HG02852 (cell line): ENCODE data around the gene EZH1.
"Not testable (repeated sequence)": the region's sequence is repeated elsewhere in the genome, so short reads cannot be mapped to it uniquely, and the experiment has no call there.

Experiments
- ATAC-seq: cut with Tn5 transposase; IDR thresholded peaks from one replicate; pipeline ENCODE4 v1.9.1; 2021; ENCODE audit warnings: mild to moderate bottlenecking, moderate library complexity; ENCODE audit not compliant: unreplicated experiment

Gene EZH1

GRCh38 chr17:42672038-42672437 lies 72.8 kb downstream of the EZH1 start:
- ATAC-seq, result no peak

DNA sequence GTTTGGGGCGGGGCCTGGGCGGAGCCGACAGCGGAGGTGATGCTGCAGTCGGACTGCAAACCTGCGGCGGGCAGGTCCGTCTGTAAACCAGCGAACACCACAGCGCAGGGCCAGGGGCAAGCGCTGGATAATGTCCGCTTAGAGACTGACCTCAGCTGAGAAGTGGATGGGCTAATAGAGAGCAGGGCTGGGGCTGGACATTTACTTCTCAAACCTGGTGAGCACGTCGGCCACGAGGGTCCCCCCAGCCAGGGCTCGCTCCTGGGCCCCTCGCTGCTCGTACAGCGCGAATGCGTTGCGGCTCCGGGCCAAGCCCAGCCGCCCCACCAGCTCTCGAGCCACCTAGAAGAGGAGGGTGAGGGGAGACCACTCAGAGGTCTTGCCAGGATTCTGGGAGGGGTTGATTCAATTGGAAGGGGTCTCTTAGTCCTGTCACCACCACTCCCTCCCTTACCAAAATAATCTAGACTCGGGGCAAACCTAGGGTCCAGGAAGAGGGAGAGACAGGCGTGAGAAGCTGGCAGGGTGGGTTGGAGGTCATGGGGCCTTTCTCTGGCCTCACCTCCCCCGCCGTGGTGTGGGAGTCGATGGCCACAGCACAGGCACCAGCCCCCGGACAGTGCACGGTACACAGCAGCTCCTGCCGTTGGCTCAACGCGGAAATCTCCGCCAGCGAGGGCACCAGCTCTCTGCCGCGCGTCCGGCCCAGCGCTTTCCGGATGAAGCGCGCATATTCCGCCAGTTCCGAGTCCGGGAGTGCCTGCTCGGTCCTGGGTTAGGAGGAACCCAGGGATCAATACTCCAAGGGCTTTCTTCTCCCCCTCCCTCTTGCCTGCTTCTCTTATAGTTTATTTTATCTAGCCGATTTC lies 73.8 kb downstream of the EZH1 start:
- no peak for ATAC-seq

DNA sequence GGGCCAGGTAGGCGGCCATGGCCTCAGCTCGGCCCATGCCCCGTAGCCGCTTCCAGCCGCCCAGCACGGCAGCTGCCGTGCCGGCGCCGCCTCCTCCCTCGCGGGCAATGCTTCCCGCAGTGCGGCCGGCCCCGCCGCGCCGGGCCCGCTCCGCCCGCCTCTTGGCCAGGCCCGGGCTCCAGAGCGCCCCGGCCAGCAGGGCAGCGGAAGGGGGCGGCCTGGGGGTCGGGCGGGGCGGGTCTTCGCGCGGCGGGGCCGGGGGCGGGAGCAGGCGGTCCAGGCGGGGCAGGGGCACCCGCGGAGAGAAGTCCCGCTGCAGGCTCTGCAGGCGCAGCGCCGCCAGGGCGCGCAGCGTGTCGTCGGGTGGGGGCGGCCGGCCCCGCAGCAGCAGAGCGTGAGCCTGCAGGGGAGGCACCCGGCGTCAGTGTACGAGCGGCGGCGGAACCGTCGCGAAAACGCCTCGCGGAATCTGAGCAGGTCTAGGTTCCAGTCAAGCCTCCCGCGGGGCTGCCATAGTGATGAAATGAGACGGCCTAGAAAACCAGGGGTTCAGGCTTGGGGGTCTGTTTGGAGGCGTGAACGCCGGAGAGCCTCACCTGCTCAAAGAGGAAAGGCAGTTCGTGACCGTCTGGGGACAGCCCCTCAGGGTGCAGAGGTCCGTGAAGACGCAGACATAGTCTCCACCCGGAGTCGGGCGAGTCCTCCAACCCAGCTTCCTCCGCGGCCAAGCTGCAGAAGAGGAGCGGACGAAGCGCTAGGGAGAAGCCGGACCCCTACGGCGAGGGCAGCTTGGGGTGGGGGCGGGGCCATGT lies 74.7 kb downstream of the EZH1 start:
- ATAC-seq, result no peak

DNA sequence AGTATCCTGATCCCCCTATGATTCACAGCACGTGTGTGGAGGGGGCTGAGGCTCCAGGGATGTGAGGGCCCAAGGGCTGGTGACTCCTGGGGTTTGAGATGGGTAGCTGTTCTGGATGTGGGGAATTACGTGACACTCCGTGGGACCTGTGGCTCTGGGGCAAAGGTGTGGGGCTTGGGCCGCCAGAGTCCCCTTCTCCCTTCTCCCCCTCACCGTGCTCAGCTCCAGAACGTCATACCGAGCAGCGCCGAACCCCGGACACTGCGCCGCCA lies 75.2 kb downstream of the EZH1 start:
- no peak for ATAC-seq

- ATAC-seq, result no peak
Observed at GRCh38 chr17:42667088-42667951, 77.5 kb downstream of the EZH1 start.

DNA sequence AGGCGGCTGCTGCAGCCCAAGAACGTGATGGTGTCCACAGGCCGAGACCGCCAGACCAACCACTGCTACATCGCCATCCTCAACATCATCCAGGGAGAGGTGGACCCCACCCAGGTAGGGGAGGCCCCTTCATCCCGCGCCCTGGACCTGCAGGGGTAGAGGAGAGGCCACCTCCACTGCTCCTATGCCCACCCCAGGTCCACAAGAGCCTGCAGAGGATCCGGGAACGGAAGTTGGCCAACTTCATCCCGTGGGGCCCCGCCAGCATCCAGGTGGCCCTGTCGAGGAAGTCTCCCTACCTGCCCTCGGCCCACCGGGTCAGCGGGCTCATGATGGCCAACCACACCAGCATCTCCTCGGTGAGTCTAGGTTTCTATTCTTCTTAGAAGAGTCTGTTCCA lies 78.7 kb downstream of the EZH1 start:
- ATAC-seq, result not testable (repeated sequence)

DNA sequence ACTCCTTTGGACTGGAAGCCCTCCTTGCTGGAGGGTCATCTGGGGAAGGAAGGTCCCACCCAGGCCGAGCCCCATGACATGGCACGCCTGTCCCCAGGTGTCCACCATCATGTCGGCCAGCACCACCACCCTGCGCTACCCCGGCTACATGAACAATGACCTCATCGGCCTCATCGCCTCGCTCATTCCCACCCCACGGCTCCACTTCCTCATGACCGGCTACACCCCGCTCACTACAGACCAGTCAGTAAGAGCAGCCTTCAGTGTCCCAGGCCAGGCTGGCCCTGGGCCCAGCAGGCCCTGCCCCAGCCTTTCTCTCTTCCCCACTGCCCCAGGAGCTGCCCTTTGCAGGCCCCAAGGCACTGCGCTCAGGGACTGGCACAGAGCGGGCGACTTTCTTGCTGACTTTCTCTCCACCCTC lies 79.2 kb downstream of the EZH1 start:
- no peak for ATAC-seq

DNA sequence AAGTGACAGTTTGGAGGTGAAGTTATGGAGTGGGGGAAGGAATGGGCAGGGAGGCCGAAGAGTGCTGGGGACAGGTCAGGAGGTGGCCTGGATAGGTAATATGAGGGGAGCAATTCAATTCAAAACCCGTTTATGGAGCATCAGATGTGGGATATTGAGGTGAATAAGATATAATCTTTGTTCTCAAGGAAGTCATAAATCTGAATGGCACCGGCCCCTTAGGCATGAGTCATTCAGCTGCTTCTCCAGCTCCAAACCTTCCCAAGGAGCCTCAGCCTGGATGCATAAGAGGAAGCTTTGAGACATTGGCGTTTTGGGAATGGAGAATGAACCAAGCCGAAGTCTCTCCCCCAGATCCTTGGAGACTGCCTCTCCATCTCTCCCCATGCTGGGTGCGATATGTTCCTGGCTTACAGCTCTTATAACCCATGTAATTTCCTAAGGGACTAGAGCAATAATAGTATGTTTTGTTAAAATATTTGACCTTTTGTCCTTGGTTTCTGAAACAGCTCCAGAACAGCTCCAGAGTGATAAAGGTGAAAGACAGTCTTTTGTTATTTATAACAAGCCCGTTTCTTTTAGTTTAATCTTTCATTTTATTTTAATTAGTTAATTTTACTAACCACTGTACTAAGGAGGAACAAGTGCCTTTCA lies 84.0 kb downstream of the EZH1 start:
- no peak for ATAC-seq

DNA sequence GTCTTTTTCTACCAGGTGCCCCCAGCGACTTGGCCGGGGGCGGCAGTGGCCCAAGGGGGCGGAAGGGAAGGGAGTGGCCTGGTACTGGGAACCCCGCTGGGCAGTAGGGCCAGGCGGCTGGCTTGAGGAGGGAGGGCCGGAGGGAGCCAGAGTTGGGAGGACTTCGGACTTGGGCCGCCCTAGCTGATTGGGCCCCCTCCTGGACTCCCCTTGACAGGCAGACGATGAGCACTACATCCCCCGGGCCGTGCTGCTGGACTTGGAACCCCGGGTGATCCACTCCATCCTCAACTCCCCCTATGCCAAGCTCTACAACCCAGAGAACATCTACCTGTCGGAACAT lies 84.9 kb downstream of the EZH1 start:
- ATAC-seq, result not testable (repeated sequence)

GRCh38 chr17:42659079-42659931 lies 85.5 kb downstream of the EZH1 start, which contains the start of gene TUBG2:
Gene TUBG2 (plus strand): TSS chr17:42659284. CDS start chr17:42659504, 220 bp downstream.
- ATAC-seq, result no peak

DNA sequence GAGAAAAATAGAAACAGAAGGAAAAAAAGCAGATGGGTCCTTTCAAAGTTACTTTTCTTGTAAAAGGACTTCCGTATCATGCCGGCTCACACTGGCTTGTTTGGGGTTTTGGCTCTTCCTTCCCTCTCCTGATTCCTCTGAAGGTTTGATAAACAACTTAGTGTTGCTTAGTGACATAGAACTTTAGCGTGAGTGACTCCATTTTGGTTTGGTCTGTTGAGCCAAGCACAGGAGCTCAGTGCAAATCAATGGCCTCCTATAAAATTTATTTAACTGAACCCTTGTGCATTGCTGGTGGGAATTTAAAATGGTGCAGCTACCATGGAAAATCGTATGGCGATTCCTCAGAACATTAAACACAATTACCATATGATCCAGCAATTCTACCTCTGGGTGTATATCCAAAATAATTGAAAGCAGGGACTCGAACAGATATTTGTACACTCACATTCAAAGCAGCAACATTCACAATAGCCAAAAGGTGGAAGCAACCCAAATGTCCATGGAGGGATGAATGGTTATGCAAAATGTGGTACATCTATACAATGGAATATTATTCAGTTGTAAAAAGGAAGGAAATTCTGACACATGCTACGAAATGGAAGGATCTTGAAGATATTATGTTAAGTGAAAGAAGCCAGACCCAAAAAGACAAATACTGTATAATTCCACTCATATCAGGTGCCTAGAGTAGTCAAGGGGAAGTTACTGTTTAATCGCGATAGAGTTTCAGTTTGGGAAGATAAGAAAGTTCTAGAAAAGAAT lies 86.8 kb downstream of the EZH1 start:
- ATAC-seq, result no peak

- ATAC-seq, result no peak
Observed at GRCh38 chr17:42655528-42655927, 89.3 kb downstream of the EZH1 start.

DNA sequence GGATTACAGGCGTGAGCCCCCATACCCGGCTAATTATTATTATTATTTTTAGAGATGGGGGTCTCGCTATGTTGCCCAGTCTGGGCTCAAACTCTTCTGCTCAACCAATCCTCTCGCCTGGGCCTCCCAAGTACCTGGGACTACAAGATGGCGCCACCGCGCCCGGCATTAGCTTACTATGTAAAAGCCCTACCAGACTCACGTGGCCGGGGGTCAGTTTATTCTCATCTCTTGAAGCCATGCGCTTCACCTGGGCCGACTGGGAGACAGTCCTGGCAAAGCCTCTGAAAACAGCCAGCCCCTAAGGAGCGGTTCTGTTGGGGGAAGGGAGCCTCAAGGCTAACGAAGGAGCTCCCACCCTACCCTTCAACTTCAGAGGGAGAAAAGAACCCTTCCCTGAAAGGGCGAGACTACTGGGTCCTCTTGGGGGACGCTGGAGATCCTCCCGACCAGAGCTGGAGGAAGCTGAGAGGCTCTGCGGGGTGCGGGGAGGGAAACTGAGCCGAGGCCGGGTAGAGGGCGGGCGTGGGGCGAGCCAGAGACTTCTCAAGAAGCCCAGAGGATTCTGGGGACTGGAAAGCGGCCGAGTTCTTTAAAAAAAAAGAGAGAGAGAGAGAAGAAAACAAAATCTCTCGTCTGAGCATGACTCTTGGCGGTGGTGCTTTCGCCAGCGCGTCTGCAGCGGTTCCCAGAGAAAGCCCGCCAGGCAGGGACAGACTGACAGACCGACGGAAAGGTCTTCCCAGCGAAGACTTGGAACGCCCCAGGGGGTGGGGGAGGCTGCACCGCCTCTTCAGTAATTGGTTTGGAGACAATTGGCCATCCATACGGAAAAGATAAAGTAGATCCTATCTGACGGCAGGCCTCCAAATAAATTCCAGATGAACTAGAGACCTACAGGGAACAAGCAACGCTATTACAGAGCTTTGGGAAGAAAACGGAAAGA lies 91.4 kb downstream of the EZH1 start:
- no peak for ATAC-seq

DNA sequence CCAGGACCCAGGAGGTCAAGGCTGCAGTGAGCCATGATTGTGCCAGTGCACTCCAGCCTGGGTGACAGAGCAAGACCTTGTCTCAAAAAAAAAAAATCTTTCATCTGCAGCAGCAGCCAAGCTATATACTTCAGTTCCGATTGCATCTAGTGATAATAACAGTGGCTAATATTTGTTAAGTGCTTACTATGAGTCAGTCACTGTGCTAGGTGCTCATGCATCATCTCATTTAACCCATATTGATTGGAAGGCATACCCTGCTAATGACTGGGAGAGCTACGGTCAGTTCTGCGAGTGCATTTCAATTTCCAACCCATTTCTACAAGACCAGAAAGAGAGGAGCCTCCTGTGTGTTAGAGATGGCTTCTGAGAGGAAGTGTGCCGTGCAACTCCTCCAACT lies 93.4 kb downstream of the EZH1 start:
- ATAC-seq, result no peak
